IPS-18c (cell line): Measurements from ENCODE around the gene AP1M2.

Source experiments
- H3K4me3 ChIP-seq: 2 replicates; pipeline ENCODE4 v1.7.0; 2013; ENCODE audit warnings: low read depth, mild to moderate bottlenecking, low read length, moderate library complexity; ENCODE audit not compliant: insufficient read depth
- H3K9me3 ChIP-seq: one replicate; pipeline ENCODE4 v1.6.1; 2013; ENCODE audit warnings: mild to moderate bottlenecking, low read length, moderate library complexity; ENCODE audit not compliant: control insufficient read depth, insufficient read depth

The AP1M2 gene

DNA sequence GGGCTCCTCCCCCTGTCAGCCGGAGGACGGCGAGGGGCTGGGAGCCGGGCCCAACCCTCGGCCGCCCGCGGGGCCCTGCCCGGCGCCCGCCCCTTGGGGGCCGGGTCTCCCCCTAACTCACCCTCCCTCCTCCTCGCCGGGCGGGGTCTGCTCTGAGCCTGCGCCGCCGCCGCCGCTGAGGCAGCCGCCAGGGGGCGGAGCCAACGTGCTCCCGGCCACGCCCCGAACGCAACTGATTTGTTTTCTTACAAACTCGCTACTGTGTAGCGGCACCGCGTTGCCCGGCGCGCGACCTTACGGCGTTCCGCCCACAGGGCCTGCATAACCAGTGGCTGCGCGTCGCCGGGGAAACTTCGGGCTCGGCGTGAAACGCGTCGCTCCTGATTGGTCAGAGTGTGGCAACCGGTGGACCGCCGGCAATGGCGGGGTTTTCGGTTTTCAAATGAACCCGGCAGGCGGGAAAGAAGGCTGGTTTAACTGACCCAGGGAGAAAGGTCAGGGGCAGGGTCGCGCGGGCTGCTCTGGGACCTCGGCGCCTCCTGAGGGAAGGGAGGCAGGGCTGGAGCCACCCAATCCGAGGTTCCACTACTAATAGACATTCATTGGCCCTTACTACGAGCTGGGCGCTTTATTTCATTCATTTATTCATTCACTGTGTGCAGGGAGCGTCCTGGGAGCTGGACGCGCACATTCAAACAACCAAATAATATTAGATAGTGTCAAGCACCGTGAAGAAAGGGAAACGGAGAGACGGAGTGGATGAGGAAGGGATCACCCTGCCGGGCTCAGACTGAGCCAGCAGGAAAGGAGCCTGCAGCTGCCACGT, 18.1 kb downstream of the AP1M2 start, which contains the start of gene CDKN2D:
Gene CDKN2D, minus strand, starts transcription at position 154 of the 826 bp plus-strand sequence. CDS start 326 bp downstream, outside the sequence.
- peak within 1 kb of the TSS; percentile 92 for H3K4me3 ChIP-seq
- H3K9me3 ChIP-seq: no peaks in the 10 kb centered on the region

DNA sequence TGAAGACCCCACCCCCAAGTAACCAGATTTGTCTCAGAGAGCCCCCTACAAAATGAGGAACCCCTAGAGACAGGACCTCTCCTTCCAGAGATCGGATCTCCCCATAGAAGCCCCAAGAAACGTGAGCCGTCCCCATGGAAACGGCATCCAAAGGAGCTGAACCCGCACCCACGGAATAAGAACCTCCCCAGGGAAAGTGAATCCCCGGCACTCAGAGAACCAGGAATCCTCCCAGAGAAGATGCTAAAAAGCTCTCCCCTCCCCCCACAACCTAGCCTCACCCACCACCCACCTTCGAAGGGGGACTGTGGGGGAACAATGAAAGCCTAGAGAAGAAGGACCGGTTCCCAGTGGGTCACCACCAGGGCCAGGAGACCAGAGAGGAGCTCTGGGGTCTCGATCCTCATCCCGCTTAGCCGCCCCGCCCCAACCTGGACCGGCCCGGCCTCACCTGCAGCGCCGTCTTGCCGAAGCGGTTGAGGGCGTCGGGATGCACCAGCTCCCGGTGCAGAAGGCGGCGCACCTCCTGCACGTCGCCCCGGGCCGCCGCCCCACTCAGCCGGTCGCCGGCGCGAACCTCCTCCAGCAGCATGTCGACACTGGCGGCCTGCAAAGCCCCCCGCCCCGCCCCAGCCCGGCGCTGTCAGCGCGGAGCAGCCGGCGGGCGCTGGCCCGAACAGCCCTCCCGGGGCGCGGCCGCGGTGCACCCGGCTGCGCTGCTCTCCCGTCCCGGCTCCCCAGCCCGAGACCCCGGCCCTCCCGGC, 18.9 kb downstream of the AP1M2 start:
- Histone ChIP-seq H3K4me3 (peak overlapping the region; percentile 61), H3K9me3 (no peaks in the 10 kb centered on the region)

DNA sequence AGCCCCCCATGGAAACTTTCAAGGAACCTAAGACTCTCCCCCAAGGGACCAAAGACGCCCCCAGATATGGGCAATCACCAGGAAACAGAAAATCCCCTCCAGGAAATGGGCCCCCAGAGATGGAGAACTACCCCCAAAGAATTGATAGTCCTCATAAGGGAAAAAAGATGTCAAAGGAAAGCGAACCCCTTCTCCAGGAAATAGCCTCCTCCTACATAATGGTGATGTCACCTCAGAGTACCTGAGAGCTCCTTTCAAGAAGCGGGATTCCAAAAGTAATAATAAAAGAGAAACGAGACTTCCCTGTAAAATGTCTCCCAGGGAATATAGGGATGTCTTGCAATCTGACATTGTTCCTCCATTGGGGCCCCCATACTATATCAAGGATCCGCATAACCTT, 19.5 kb downstream of the AP1M2 start:
- Histone ChIP-seq H3K4me3 (peak overlapping the region; percentile 61), H3K9me3 (no peaks in the 10 kb centered on the region)

DNA sequence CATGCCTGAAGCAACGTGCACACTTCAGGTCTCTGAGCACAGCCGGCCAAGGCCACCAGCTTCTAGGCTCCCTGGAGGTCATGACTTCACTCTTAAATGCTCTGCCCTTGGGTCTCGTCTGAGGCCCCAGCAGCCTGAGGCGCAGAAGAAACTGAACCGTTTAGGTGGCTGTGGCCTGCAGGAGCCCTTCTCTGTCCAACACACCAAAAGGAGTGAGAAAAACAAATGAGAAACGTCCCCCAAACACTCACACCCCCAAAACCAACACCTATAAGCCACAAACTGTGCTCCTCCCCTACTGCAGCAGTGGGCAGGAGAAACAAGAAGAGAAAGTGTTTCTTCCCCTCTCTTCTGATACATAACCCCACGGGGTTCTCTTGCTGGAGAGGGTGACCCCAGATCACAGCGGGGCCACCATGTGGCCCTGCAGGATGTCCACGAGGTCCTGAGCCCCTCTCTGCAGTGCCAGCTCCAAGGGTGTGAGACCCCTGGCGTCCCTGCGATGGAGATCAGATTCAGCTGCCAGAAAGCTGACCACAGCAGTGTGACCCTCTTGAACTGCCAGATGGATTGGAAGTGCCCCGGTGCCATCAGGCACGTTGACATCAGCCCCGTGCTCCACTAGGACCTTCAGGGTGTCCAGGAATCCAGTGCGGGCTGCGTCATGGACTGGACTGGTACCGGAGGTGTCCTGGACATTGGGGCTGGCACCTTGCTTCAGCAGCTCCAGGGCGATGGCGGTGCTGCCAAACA, 20.3 kb downstream of the AP1M2 start:
- Histone ChIP-seq H3K4me3 (no peak overlapping the region), H3K9me3 (no peaks in the 10 kb centered on the region)

DNA sequence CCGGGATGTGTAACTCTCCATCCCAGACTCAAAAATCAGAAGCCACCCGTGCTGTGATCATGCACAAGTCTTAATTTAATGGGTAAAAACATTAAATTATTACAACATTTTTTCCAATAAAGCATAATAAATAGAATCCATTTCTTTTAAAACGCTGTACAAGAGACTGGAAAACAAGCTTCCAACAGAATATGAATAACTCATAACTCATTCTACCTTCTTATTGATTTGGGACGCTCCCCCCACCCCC, 20.8 kb downstream of the AP1M2 start:
- H3K4me3 ChIP-seq: peak overlapping the region; percentile 89
- H3K9me3 ChIP-seq: no peaks in the 10 kb centered on the region

DNA sequence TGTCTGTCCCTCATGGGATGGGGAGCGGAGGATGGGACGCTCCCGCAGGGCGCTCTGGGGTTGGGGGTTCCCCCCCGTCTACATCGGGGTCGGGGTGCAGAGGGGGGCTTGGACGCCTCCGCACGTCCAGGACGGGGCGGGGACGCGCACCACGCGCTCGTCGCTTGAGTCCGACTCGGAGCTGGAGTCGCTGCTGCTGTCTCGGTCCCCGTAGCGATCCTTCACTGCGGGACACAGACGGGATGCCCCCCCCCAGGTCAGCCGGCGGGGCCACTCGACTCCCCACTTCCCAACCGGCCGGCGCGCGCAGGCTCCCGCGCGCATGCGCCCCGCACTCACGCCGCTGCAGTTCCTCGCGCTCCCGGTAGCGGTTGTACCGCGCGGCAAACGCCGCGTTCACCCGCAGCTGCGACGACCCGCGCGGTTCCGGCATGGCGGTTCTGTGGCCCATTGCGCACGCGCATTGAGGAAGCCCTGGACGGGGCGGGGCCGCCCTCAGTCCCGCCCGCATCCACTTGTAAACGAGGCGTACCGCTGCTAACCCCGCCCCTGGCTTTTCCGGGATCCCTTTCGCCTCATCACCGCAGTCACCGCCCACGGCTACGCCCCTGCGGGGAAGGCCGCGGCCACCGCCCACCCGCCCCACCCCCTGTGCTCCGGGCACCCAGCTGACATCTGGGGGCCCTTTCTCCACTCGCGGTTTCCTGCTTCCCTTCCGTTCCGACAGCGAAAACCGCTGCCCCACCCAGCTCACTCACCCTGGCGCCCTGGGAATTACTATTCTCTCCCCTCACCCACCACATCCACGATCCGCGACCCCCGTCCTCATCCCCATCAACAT, 21.3 kb downstream of the AP1M2 start, which contains the start of gene KRI1:
Gene KRI1, minus strand, starts transcription at position 444 of the 841 bp plus-strand sequence. Its CDS starts 11 bp downstream, at position 433.
- no peaks in the 10 kb centered on the region for H3K9me3 ChIP-seq
- H3K4me3 ChIP-seq: peak within 1 kb of the TSS; percentile 89

DNA sequence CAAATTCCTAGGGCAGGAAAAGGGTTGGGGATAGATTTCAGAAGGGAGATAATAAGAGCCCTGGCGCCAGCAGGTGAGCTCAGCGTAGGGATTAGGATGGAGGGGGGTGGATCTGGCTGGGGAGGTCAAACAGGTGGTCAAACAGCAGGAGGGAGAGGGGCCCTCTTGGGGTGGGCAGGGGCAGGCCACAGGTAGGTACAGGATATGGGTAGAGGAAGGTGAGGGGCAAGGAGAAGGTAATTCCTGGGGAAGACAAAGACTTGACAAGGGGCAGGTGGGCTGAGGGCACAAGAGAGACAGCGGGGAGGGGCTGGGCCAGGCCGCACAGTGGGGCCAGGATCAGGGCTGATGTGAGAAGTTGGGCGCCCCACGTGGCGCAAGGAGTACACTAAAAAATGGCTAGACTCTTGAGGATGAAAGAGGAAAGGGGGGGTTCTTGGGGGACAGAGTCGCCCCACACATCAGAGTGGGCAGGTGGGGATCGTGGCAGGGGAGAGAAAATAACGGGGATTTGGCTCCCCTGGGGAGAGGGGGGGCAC, 22.0 kb downstream of the AP1M2 start:
- H3K9me3 ChIP-seq: no peaks in the 10 kb centered on the region
- peak overlapping the region; percentile 89 for H3K4me3 ChIP-seq

DNA sequence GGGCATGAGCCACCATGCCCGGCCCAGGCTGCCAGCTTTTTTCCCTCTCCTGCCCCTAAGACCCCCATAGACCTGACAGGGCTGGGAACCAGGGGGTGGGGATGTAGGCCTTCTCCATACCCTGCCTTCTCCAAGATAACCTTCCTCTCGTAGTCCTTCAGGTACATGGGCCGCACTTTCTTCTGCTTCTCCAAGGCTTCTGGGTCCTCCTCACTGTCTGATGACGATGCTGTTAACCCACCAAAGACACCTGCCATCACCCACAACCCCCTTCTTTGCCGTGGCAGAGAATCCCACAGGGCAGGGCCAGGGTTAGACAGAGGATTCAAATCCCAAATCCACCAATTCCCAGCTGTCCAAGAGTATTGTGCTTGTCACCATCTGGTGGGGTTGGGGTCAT, 24.5 kb downstream of the AP1M2 start:
- H3K9me3 ChIP-seq: no peaks in the 10 kb centered on the region
- H3K4me3 ChIP-seq: no peak overlapping the region

DNA sequence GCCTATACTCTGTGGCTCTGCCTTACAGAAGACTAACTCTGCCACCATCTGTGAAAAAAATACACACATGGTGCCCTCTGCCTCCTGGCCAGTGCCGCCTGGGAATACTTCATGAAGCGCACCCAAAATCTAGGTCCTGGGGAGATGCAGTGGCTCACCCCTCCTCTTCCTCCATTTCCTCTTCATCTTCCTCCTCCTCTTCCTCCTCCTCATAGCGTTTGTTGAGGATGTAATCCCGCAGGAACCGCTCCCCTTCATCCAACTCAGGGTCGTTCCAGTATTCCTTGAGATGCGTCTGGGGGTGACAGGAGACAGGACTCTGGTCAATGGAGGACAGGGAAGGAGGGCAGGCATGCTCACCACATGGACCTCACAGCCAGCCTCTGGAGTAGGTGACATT, 27.0 kb downstream of the AP1M2 start:
- H3K9me3 ChIP-seq: no peaks in the 10 kb centered on the region

DNA sequence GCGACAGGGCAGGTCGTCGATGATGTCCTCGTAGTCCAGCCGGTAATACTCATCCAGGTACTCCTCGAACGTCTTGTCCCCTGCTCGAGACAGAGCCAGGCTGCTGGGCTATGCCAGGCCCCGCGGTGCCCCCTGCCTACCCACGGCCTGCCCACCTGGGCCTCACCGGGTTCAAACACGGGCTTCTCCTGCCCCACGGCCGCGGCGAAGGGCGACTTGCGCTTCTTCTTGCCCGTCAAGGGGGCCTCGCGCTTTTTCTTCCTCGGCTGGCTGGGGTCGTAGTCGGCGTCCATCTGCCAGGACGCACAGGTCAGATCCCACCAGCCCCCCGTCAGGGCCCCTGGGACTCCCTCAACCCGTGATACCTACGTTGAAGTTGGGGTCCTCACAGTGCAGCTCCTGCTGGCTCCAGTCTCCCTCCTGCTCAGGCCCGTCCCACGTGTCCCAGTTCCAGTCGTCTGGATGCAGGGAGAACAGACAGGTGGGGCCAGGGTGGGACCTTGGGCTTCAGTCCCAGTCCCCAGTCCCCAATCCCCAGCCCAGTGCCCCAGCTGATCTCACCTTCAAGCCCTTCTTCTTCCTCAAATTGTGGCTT, 29.4 kb downstream of the AP1M2 start:
- Histone ChIP-seq H3K9me3 (no peaks in the 10 kb centered on the region), H3K4me3 (no peak overlapping the region)

More for the DNA sequence above, 27.0 kb downstream of the AP1M2 start:
- H3K4me3 ChIP-seq: no peak overlapping the region

DNA sequence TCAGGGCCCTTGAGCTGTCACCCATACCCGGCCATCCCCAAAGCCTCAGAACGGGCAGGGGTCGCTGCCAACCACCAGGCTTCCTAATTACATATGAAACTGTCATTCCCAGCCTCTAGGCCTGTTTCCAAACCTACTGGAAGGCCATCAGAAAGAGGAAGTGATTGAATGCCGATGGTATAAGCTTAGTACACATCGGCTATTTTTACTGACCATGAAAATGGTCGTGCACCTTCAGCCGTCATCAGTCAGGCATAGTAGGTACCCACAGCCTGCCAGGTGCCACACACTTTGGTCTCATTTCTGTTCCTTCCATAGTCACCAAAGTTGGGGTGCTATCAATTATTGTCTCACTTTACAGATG, 31.5 kb downstream of the AP1M2 start:
- H3K4me3 ChIP-seq: no peak overlapping the region
- H3K9me3 ChIP-seq: no peaks in the 10 kb centered on the region

DNA sequence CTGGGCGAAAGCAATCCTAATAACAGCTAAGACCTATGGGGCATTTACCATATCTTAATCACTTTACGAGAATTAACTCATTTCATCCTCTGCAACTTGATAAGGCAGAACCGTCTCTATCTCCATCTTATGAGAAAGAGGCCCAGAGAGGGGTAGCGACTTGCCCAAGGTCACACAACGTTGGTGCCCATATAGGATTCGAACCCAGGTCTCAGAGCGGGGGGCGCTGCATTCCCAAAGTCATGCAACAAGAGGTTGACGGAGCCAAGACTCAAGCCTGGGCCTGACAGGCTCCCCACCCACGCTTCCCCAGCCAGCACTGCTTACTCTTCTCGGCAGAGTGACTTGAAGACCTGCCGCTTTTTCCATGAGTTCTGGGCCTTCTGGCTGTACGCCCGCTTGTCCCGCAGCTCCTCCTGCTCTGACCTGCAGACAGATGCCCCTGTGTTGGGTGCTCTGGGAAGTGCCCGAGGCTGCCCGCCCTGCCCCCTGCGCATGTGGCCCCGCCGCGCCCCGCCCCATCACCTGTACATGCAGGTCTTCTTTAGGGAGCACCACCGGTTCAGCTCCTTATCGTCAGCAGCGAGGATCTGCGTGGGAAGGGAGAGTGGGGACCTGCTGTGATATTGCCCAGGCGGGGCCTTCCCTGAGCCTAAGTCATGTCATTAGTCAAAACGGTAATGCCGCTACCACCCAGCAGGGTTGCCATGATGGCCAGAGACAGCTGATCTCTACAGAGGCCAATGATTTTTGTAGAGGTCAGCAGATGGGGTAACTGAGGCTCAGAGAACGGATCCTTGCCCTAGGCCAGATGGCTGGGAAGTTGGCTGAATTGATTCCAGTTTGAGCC, 32.1 kb downstream of the AP1M2 start:
- Histone ChIP-seq H3K4me3 (no peak overlapping the region), H3K9me3 (peaks cover 3% of the 10 kb centered on the region)

DNA sequence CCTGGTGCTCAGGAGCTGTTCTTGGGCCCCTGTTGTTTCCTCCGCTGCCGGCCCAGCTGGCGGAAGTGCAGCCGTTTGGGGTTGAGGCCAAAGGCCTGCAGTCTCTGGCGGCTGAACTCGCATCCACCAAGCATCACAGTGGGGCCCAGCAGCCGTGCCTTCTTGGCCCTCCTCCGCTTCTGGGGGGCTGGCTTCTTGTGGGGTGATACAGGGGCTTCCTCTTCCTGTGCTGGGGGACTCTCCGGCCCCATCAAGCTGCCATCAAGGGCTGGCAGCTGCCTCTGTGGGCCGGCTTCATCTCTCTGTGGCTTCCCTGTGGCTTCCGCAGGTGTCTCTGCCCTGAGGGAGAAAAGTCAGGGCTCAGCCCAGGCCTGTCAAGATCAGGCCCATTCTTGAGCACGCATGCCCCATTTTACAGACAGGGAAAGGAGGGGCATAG, 33.1 kb downstream of the AP1M2 start:
- Histone ChIP-seq H3K9me3 (peaks cover 3% of the 10 kb centered on the region), H3K4me3 (no peak overlapping the region)

DNA sequence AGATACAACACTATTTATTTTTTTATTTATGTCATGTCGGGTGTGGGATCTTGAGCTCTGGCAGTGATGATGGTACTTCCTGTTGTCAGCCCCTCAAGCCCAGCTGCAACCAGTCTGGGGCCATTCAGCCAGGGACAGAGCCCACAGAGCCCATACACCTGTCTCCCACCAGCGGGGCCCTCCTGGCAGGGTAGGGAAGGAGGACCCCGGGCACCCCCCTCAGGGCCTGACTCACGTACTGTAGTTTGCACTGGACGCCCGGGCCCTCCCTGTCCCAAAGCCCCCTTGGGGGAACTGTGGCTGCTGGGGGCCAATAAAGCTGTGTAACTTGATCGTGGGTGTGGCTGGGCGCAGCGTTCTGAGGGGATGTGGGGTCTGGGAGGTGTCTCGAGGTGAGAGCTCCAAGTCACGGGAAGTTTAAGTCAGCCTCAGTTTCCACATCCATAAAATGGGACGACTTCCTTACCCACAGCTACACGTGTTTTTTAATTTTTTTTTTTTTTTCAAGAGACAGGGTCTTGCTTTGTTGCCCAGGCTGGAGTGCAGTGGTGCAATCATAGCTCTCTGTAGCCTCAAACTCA, 33.9 kb downstream of the AP1M2 start:
- H3K9me3 ChIP-seq: peaks cover 3% of the 10 kb centered on the region
- no peak overlapping the region for H3K4me3 ChIP-seq

DNA sequence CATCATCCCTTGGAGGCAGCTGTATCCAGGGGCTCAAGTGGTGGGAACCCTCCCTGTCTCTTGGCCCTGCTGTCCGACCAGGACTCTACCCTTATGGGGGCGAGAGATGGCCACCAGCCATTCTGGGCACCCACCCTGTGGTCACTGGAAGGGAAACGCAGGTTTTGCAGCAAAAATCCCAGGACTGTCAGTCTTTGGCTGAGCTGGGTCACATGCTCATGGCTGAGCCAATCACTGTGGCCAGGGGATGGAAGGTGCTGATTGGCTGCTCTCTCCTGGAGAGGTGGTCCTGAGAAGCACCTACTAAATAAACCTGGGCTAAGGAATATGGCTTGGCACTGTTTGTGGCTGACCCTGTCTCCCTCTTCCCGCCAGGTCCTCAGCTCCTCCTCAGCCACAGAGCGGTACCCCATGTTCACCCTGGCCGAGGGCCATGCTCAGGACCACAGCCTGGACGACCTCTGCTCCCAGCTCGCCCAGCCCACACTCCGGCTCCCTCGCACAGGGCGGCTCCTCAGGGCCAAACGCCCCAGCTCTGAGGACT, 34.5 kb downstream of the AP1M2 start:
- Histone ChIP-seq H3K9me3 (peaks cover 3% of the 10 kb centered on the region), H3K4me3 (no peak overlapping the region)
